Liver (tissue), 9 donors: Measurements from ENCODE around the gene CSF1. TPM values are rescaled to one million over a fixed set of nuclear protein-coding genes. Genes with fewer than 3 reads are reported as not detected.

Experiments
- DNase-seq: peaks from one replicate; pipeline ENCODE4 v3.0.0-alpha.2; 2017; ENCODE audit warnings: low spot score
- H3K27ac ChIP-seq, 2 donors: one replicate each; pipeline ENCODE4 v1.7.0; 2013; ENCODE audit warnings: inconsistent platforms in 2 of 2, low read length in 2 of 2, control low read depth in 1 of 2, low read depth in 1 of 2, mild to moderate bottlenecking in 1 of 2
- H3K27me3 ChIP-seq, 4 donors: one replicate each; pipeline versions ENCODE4 v1.6.1 to v1.7.0; 2013; ENCODE audit warnings: low read length in 3 of 4, inconsistent platforms in 1 of 4, mild to moderate bottlenecking in 1 of 4, moderate library complexity in 1 of 4; ENCODE audit not compliant: control insufficient read depth in 4 of 4, insufficient read depth in 4 of 4
- H3K36me3 ChIP-seq, 4 donors: one replicate each; pipeline versions ENCODE4 v1.6.1 to v1.7.0; 2013; ENCODE audit warnings: low read length in 3 of 4, mild to moderate bottlenecking in 3 of 4, low read depth in 1 of 4, moderate library complexity in 1 of 4; ENCODE audit not compliant: control insufficient read depth in 4 of 4, insufficient read depth in 3 of 4
- H3K4me1 ChIP-seq, 4 donors: one replicate each; pipeline versions ENCODE4 v1.6.1 to v1.7.0; 2013; ENCODE audit warnings: low read length in 3 of 4, mild to moderate bottlenecking in 3 of 4, moderate library complexity in 1 of 4; ENCODE audit not compliant: control insufficient read depth in 4 of 4, insufficient read depth in 4 of 4
- H3K4me3 ChIP-seq, 3 donors: one replicate each; pipeline versions ENCODE4 v1.6.1 to v1.7.0; 2013; ENCODE audit warnings: low read length in 3 of 3, control low read depth in 1 of 3, low read depth in 1 of 3, mild to moderate bottlenecking in 1 of 3
- H3K9ac ChIP-seq, 2 donors: one replicate each; pipeline ENCODE4 v1.7.0; 2013; ENCODE audit warnings: low read length in 2 of 2, mild to moderate bottlenecking in 2 of 2, moderate library complexity in 2 of 2, control low read depth in 1 of 2, low read depth in 1 of 2
- H3K9me3 ChIP-seq, 4 donors: one replicate each; pipeline versions ENCODE4 v1.6.1 to v1.7.0; 2013; ENCODE audit warnings: low read length in 3 of 4; ENCODE audit not compliant: control insufficient read depth in 4 of 4
- EGR1 ChIP-seq, 2 donors: IDR thresholded peaks; 2 replicates each; pipeline ENCODE4 v1.6.1; 2016 to 2018; ENCODE audit warnings: antibody characterized with exemption in 2 of 2, low read depth in 2 of 2
- FOXA1 ChIP-seq: IDR thresholded peaks from 2 replicates; pipeline ENCODE4 v1.6.1; 2016; ENCODE audit warnings: antibody characterized with exemption
- FOXA2 ChIP-seq: IDR thresholded peaks from 2 replicates; pipeline ENCODE4 v1.6.1; 2016; ENCODE audit warnings: antibody characterized with exemption
- HNF4A ChIP-seq, 2 donors: conservative IDR thresholded peaks; 2 replicates each; pipeline ENCODE4 v1.6.1; 2016; ENCODE audit warnings: antibody characterized with exemption in 2 of 2, mild to moderate bottlenecking in 2 of 2
- HNF4G ChIP-seq: IDR thresholded peaks from 2 replicates; pipeline ENCODE4 v1.6.1; 2016; ENCODE audit warnings: antibody characterized with exemption
- JUND ChIP-seq, 2 donors: IDR thresholded peaks; 2 replicates each; pipeline ENCODE4 v1.6.1; 2016; ENCODE audit warnings: antibody characterized with exemption in 2 of 2
- NR2F2 ChIP-seq: IDR thresholded peaks from 2 replicates; pipeline ENCODE4 v1.6.1; 2016; ENCODE audit warnings: antibody characterized with exemption
- RAD21 ChIP-seq, 2 donors: IDR thresholded peaks; 2 replicates each; pipeline ENCODE4 v1.6.1; 2016; ENCODE audit warnings: antibody characterized with exemption in 2 of 2, mild to moderate bottlenecking in 2 of 2
- RXRA ChIP-seq, 2 donors: IDR thresholded peaks; 2 replicates each; pipeline ENCODE4 v1.6.1; 2017 to 2018; ENCODE audit warnings: antibody characterized with exemption in 2 of 2, mild to moderate bottlenecking in 1 of 2
- SP1 ChIP-seq: IDR thresholded peaks from 2 replicates; pipeline ENCODE4 v1.6.1; 2018; ENCODE audit warnings: antibody characterized with exemption, mild to moderate bottlenecking
- TAF1 ChIP-seq: conservative IDR thresholded peaks from 2 replicates; pipeline ENCODE4 v1.6.1; 2016; ENCODE audit warnings: antibody characterized with exemption, mild to moderate bottlenecking
- WGBS: extraction: QIAGEN DNeasy Blood & Tissue Kit; methylation state at CpG from one replicate; pipeline ENCODE4 v1.1.7; 2013; 5-methylcytosine and 5-hydroxymethylcytosine counted together
- polyA plus RNA-seq, 2 donors: library from polyadenylated mRNA; stranded (reverse) in 1 of 2; unstranded in 1 of 2; fragments of 200-250 nt in 1 of 2; fragments of >200 nt in 1 of 2; fragmentation: Nextera tagmentation in 1 of 2; extraction: Ambion mirVana in 1 of 2; gene quantifications; one replicate each; pipeline versions ENCODE4 v1.2.1 to v1.2.3, GENCODE V29; 2013 to 2015
- total RNA-seq, 2 donors: library from RNA; depleted of rRNA; stranded (reverse); fragments of >200 nt; gene quantifications; one replicate each; pipeline ENCODE4 v1.2.3, GENCODE V29; 2014
- TF ChIP-seq, protein P1 (sequence below): fragments of 150-350 bp; IDR thresholded peaks from 2 replicates; pipeline ENCODE4 v1.5.1; 2017; ENCODE audit warnings: improper control_type of control experiment, low read depth, low read length; ENCODE audit not compliant: missing input control
- TF ChIP-seq, protein P2 (sequence below): IDR thresholded peaks from 2 replicates; pipeline ENCODE4 v1.6.1; 2016; ENCODE audit warnings: antibody characterized with exemption
- TF ChIP-seq, protein P3 (sequence below): IDR thresholded peaks from 2 replicates; pipeline ENCODE4 v1.6.1; 2016; ENCODE audit warnings: antibody characterized with exemption
- TF ChIP-seq, protein P4 (sequence below): IDR thresholded peaks from 2 replicates; pipeline ENCODE4 v1.6.1; 2016; ENCODE audit warnings: antibody characterized with exemption
- donor health status: healthy.
- donor health status: healthy.
- donor health status: healthy.
- donor health status: healthy.
- donor health status: healthy.

The CSF1 gene
- total and polyA plus RNA-seq, 4 donors = 6.3 to 15.2 (median 11.3) TPM

DNA sequence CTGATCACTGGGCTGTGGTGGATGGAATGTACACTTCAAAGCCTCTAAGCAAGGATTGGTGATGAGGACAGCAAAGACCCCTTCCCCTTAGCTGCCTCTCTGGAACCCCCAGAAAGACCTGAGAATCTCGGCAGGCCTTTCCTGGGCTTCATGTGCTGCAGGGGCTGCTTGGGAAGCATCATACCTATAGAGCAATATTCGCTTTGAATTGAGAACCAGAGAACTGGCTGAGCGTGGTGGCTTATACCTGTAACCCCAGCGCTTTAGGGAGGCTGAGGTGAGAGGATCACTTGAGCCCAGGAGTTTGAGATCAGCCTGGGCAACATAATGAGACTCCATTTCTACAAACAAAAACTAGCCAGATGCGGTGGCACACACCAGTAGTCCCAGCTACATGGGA, 22.0 kb downstream of the CSF1 start:
- TF ChIP-seq RAD21 (IDR thresholded peaks at IDR 0.05) (no peak), FOXA1 (no peak), NR2F2 (no peak), EGR1 (IDR thresholded peaks at IDR 0.05; ENCODE audit: low read depth in 2 of 2) (no peak), FOXA2 (no peak), HNF4G (no peak), TAF1 (no peak), JUND (IDR thresholded peaks at IDR 0.05) (no peak), SP1 (no peak), RXRA (IDR thresholded peaks at IDR 0.05) (no peak)
- TF ChIP-seq, protein P1, sequence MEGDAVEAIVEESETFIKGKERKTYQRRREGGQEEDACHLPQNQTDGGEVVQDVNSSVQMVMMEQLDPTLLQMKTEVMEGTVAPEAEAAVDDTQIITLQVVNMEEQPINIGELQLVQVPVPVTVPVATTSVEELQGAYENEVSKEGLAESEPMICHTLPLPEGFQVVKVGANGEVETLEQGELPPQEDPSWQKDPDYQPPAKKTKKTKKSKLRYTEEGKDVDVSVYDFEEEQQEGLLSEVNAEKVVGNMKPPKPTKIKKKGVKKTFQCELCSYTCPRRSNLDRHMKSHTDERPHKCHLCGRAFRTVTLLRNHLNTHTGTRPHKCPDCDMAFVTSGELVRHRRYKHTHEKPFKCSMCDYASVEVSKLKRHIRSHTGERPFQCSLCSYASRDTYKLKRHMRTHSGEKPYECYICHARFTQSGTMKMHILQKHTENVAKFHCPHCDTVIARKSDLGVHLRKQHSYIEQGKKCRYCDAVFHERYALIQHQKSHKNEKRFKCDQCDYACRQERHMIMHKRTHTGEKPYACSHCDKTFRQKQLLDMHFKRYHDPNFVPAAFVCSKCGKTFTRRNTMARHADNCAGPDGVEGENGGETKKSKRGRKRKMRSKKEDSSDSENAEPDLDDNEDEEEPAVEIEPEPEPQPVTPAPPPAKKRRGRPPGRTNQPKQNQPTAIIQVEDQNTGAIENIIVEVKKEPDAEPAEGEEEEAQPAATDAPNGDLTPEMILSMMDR = no peak
- TF ChIP-seq, protein P2, sequence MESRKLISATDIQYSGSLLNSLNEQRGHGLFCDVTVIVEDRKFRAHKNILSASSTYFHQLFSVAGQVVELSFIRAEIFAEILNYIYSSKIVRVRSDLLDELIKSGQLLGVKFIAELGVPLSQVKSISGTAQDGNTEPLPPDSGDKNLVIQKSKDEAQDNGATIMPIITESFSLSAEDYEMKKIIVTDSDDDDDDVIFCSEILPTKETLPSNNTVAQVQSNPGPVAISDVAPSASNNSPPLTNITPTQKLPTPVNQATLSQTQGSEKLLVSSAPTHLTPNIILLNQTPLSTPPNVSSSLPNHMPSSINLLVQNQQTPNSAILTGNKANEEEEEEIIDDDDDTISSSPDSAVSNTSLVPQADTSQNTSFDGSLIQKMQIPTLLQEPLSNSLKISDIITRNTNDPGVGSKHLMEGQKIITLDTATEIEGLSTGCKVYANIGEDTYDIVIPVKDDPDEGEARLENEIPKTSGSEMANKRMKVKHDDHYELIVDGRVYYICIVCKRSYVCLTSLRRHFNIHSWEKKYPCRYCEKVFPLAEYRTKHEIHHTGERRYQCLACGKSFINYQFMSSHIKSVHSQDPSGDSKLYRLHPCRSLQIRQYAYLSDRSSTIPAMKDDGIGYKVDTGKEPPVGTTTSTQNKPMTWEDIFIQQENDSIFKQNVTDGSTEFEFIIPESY = no peak
- TF ChIP-seq, protein P3, sequence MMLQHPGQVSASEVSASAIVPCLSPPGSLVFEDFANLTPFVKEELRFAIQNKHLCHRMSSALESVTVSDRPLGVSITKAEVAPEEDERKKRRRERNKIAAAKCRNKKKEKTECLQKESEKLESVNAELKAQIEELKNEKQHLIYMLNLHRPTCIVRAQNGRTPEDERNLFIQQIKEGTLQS = no peak
- TF ChIP-seq, protein P4, sequence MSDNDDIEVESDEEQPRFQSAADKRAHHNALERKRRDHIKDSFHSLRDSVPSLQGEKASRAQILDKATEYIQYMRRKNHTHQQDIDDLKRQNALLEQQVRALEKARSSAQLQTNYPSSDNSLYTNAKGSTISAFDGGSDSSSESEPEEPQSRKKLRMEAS = no peak
- 97% methylated on average over 5 of the region's 5 CpGs for WGBS
- peaks cover 0 to 3% (median 1%) of the 10 kb centered on the region in 4 donors for H3K9me3 ChIP-seq
- H3K27ac ChIP-seq = no peak overlapping the region
- H3K36me3 ChIP-seq = peaks cover 5 to 7% (median 7%) of the 10 kb centered on the region in 4 donors
- H3K27me3 ChIP-seq = no peaks in the 10 kb centered on the region
- H3K9ac ChIP-seq = no peak overlapping the region
- H3K4me1 ChIP-seq = peaks cover 36 to 63% (median 55%) of the 10 kb centered on the region in 4 donors
- no peak overlapping the region for H3K4me3 ChIP-seq
- no peak for DNase-seq

DNA sequence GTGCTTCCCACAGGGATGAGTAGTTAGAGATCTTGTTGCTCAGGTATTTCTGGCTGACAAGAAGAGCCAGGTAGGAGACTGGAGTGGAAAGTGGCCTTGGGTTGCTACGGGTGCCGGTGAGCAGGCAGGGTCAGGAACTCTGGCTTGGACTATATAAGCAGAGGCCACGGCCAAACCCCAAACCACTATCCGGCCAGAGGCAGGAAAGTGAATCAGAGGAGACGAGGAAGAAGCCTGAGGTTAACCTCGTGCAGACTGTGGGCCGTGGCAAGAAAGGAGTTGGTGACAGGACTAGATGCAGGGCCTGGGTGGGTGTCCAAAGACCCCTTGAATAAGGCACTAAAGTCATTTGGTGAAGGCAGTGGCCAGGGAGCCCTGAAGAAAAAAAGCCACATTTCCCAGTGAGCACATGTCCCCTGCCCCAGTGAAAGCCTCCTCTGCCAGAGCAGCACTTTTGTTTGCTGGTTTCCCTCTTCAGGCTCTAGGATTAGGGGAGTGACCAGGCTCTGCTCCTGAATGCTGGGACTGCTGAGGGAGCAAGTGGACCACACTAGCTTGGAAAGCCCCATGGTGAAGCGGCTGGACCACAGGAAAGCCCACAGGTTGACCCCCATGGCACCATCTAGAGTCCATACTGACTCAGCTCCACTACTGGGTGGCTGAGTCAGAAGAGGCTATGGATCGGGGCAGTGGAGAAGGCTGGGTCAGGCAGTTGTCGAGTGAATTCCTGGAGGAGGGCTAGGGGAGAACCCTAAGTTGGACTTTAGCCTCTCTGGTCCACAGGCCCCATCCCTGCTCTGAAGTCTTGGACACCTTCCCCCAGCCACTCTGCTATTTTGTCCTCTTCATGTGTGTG, 23.4 kb downstream of the CSF1 start:
- peaks cover 26 to 49% (median 41%) of the 10 kb centered on the region in 4 donors for H3K4me1 ChIP-seq

More for the DNA sequence above, 23.4 kb downstream of the CSF1 start:
- Histone ChIP-seq H3K27ac (peak overlapping the region; percentile 58 to 69), H3K4me3 (no peak overlapping the region), H3K9me3 (peaks cover 0 to 7% (median 3%) of the 10 kb centered on the region in 4 donors), H3K36me3 (peaks cover 2 to 7% (median 5%) of the 10 kb centered on the region in 4 donors), H3K27me3 (no peaks in the 10 kb centered on the region), H3K9ac (peak overlapping the region in 1 of 2 donors; percentile 5)
- TF ChIP-seq HNF4A (conservative IDR thresholded peaks at IDR 0.05) (peak; percentile 30 to 50), RAD21 (IDR thresholded peaks at IDR 0.05) (no peak)
- 36% methylated on average over 10 of the region's 10 CpGs for WGBS
- DNase-seq = no peak
